Immature natural killer cell (primary cell): ENCODE results near the gene HNRNPA1L2. TPM values are rescaled to one million over a fixed set of nuclear protein-coding genes. Genes with fewer than 3 reads are reported as not detected.
A peak's percentile ranks its signal among the peaks of the same experiment; 100 is the strongest.
"Not testable (repeated sequence)": the region's sequence is repeated elsewhere in the genome, so short reads cannot be mapped to it uniquely, and the experiment has no call there.

Experiments used
- DNase-seq, 3 donors: peaks; one replicate each; pipeline ENCODE4 v3.0.0; 2022; ENCODE audit warnings: mixed read lengths in 1 of 3
- H3K27ac Mint-ChIP-seq, 6 donors: one replicate each; pipeline ENCODE4 v1.8.0; 2020; ENCODE audit warnings: mixed read lengths in 6 of 6, mild to moderate bottlenecking in 5 of 6, inconsistent platforms in 4 of 6, moderate library complexity in 3 of 6
- H3K27me3 Mint-ChIP-seq, 3 donors: one replicate each; pipeline ENCODE4 v1.8.0; 2020 to 2021; ENCODE audit warnings: low read depth in 3 of 3, mild to moderate bottlenecking in 3 of 3, mixed read lengths in 3 of 3, moderate library complexity in 3 of 3, inconsistent platforms in 1 of 3
- H3K36me3 Mint-ChIP-seq, 3 donors: one replicate each; pipeline ENCODE4 v1.8.0; 2020; ENCODE audit warnings: mixed read lengths in 3 of 3, inconsistent platforms in 2 of 3, mild to moderate bottlenecking in 2 of 3
- H3K4me1 Mint-ChIP-seq, 2 donors: one replicate each; pipeline ENCODE4 v1.8.0; 2020; ENCODE audit warnings: inconsistent platforms in 2 of 2, mild to moderate bottlenecking in 2 of 2, mixed read lengths in 2 of 2, moderate library complexity in 1 of 2
- H3K4me3 Mint-ChIP-seq, 5 donors: one replicate each; pipeline ENCODE4 v1.8.0; 2020; ENCODE audit warnings: mild to moderate bottlenecking in 5 of 5, mixed read lengths in 5 of 5, inconsistent platforms in 3 of 5, moderate library complexity in 3 of 5
- H3K9me3 Mint-ChIP-seq, 6 donors: one replicate each; pipeline ENCODE4 v1.8.0; 2020; ENCODE audit warnings: mild to moderate bottlenecking in 6 of 6, mixed read lengths in 6 of 6, inconsistent platforms in 4 of 6, moderate library complexity in 3 of 6
- polyA plus RNA-seq, 3 donors: library from polyadenylated mRNA; unstranded; fragments of 300-500 nt; fragmentation: Illumina TruSeq; gene quantifications; one replicate each; pipeline ENCODE4 v1.2.3, GENCODE V29; 2021

The HNRNPA1L2 gene
- polyA plus RNA-seq, 3 donors from 2014 or later = 4.0 to 11.6 (median 8.4) TPM

DNA sequence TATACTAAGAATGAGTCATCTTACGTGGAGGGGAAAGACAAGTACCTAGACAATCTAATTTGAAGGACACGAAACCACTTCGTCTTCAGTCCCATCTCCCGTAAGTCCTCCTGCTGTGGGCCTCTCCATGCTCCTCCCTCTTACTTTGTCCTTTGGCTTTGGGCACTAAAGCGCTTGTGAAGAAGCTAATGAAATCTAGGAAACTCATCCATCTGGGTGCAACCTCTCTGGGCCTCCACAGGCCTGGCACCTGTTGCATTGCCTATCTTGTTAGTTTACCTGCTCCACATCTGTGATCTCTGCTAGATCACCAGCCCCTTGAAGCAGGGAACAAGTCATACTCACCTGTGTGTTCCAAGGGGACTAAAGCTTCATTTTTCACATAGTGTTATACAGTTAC lies 32.1 kb upstream of the HNRNPA1L2 start:
- H3K9me3 Mint-ChIP-seq, H3K4me3 Mint-ChIP-seq, H3K27ac Mint-ChIP-seq, H3K4me1 Mint-ChIP-seq, H3K27me3 Mint-ChIP-seq, H3K36me3 Mint-ChIP-seq, DNase-seq: not testable (repeated sequence)

DNA sequence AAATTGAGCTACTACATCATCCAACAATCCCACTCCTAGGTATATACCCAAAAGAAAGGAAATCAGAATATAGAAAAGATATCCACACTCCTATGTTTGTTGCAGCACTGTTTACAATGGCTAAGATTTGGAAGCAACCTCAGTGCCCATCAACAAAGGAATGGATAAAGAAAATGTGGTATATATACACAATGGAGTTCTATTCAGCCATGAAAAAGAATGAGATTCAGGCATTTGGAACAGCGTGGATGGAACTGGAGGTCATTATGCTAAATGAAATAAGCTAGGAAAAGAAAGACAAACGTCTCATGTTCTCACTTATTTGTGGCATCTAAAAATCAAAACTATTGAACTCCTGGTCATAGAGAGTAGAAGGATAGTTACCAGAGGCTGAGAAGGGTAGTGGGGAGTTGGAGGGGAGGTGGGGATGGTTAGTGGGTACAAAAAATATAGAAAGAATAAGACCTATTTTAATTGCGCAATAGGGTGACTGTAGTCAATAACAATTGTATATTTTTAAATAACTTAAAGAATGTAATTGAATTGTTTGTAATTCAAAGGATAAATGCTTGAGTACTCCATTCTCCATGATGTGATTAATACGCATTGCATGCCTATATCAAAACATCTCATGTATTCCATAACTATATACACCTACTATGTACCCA lies 27.0 kb upstream of the HNRNPA1L2 start:
- peaks cover 26 to 41% of the 10 kb centered on the region in 2 donors for H3K4me1 Mint-ChIP-seq
- peak overlapping the region in 4 of 5 donors; percentile 12 to 68 (median 24) for H3K4me3 Mint-ChIP-seq
- H3K36me3 Mint-ChIP-seq = no peaks in the 10 kb centered on the region
- DNase-seq = no peak
- no peaks in the 10 kb centered on the region for H3K9me3 Mint-ChIP-seq
- H3K27me3 Mint-ChIP-seq = peaks cover 5 to 16% (median 10%) of the 10 kb centered on the region in 3 donors
- peak overlapping the region in 2 of 6 donors; percentile 43 to 55 for H3K27ac Mint-ChIP-seq

DNA sequence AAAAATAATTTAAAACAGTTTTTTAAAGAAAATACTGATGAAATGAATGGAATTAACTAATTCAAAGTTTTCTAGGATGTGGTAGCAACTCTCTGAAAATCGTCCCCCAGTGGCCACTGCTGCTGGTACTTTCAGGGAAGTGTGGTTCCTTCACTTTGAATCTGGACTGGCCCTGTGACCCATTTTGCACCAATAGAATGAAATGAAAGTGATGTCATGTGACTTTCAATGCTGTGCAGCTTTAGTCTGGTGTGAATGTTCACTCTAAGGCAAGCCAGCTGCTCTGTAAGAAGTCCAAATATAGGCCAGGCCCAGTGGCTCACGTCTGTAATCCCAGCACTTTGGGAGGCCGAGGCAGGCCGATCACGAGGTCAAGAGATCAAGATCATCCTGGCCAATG lies 26.4 kb upstream of the HNRNPA1L2 start:
- H3K27me3 Mint-ChIP-seq = peaks cover 5 to 16% (median 8%) of the 10 kb centered on the region in 3 donors
- peak overlapping the region; percentile 96 to 100 (median 99) for H3K4me3 Mint-ChIP-seq
- peak overlapping the region in 5 of 6 donors; percentile 62 to 95 (median 62) for H3K27ac Mint-ChIP-seq
- peak in 1 of 3 donors; percentile 25 for DNase-seq
- no peaks in the 10 kb centered on the region for H3K9me3 Mint-ChIP-seq
- H3K36me3 Mint-ChIP-seq = no peaks in the 10 kb centered on the region
- H3K4me1 Mint-ChIP-seq = peaks cover 26 to 44% of the 10 kb centered on the region in 2 donors

DNA sequence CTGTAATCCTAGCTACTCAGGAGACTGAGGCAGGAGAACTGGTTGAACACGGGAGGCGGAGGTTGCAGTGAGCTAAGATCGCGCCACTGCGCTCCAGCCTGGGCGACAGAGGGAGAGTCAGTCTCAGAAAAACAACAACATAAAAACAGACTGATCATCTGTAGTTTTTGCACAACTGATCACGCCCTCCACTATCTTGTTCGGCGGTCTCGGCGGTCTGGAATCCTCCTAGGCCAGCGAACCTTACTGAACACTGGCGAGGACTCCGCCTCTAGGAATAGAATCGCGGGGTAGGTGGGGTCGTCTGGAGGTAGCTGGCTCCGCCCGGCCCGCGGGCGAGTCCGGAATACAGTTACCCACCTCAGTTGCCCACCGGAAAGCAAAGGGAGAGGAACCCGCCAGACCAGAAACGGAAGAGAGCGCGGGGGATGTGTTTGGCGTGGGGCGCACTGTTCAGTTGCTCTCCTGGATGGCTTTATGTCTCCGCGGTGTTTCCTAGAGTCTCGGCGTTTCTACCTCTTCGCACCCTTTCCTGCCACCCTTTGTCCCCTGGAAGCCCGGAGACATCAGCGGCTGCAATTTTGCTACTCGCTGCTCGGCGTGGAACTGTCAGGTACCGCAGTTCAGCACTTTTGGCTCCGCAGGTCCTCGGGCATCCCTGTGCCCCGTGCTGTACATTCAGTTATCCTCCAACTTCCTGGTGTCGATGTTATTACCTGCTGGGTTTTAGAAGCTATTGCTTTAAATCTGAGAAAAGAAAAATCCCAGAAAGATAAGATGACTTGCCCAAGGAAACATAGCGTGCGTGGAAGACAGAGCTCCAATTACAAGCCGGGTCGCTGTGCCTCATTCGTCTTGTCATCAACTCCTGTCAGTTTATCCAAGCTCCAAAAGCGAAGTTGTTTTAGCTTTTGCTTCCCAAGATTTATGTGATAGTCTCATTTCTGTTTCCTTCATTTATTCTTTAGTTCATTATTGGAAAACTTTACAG lies 24.9 kb upstream of the HNRNPA1L2 start:
- no peaks in the 10 kb centered on the region for H3K9me3 Mint-ChIP-seq
- peaks cover 0 to 5% (median 0%) of the 10 kb centered on the region in 3 donors for H3K36me3 Mint-ChIP-seq
- peak overlapping the region; percentile 90 to 96 (median 94) for H3K27ac Mint-ChIP-seq
- peaks cover 26 to 53% of the 10 kb centered on the region in 2 donors for H3K4me1 Mint-ChIP-seq
- DNase-seq = peak; percentile 75 to 83 (median 79)
- peaks cover 5 to 16% (median 8%) of the 10 kb centered on the region in 3 donors for H3K27me3 Mint-ChIP-seq
- peak overlapping the region; percentile 96 to 100 (median 99) for H3K4me3 Mint-ChIP-seq

DNA sequence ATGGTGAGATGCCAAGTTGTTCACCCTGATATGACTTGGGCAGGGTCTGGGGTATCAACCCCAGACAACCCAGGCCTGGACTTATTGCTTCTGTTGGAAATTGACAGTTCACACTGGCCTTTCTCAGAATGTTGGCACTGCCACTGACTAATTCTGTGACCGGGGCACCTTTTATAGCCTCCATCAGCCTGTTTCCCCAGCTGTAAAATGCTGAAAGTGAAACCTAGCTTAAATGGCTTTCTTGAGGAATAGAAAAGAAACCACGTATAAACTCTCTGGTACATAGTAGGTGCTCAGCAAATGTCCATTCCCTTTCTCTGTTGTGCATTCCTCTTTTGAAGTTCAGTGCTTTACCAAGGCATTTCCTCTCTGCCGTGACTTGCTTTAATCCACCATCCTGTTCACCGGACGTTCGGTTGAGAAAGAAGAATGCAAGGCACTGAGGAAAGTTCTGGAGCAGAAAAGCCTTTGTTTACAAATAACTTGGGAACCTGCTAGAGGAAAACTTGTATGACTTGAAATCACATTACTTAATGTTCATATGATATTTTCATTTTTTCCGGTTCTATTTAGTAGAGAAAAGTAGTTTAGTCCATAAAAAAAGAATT lies 11.0 kb upstream of the HNRNPA1L2 start:
- not testable (repeated sequence) for H3K27ac Mint-ChIP-seq
- H3K36me3 Mint-ChIP-seq = peaks cover 11 to 30% (median 12%) of the 10 kb centered on the region in 3 donors

DNA sequence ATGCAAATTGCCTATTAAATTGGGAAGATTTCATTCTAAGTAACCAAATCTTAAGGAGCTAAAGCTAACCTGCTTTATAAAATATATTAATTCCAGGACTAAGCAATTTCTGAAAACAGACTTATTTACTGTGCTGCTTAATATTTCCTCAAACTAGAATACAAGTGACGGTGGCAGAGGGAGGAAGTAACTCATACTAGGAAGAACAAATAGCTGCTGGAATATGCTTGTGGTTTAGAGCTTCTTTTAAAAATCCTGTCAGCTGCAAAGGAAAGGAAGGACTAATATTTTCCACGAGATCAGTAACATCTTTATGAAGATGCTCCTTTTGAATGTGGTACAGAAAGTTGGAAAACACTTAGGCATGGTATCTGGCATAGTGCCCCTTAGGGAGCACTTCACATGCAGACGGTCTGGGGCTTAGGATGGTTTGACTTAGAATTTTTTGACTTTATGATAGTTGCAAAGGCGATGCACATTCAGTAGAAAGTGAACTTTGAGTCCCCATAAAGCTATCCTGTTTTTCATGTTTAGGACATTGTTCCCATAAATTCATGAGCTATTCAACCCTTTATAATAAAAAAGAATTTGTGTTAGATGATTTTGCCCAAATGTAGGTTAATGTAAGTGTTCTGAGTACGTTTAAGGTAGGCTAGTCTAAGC lies 3.4 kb upstream of the HNRNPA1L2 start:
- H3K9me3 Mint-ChIP-seq = no peaks in the 10 kb centered on the region
- no peak for DNase-seq
- H3K27me3 Mint-ChIP-seq = peaks cover 0 to 4% (median 0%) of the 10 kb centered on the region in 3 donors
- H3K4me1 Mint-ChIP-seq = peaks cover 3 to 10% of the 10 kb centered on the region in 2 donors
- no peak overlapping the region for H3K4me3 Mint-ChIP-seq
- H3K27ac Mint-ChIP-seq = no peak overlapping the region
- H3K36me3 Mint-ChIP-seq = peaks cover 19 to 47% (median 35%) of the 10 kb centered on the region in 3 donors

More for the DNA sequence above, 11.0 kb upstream of the HNRNPA1L2 start:
- H3K27me3 Mint-ChIP-seq, DNase-seq, H3K4me1 Mint-ChIP-seq, H3K4me3 Mint-ChIP-seq, H3K9me3 Mint-ChIP-seq: not testable (repeated sequence)

DNA sequence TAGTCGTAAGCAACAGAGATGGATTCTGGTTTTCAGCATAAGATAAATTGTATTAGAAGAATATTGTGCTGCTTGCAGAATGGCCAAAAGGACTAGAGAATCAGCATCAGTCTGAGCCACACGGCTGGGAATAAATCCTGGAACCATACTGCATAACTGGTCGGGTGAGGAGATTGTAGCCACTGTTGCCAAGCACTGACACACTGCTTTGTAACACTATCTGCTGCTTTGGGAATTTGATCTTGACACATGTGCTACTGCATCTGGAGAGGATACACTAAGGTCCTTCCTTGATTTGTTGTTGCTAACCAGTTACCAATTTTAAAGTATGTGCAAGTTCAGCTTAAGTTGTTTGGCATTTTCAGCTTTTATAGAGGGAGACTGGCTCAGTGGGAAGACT lies 1.9 kb downstream of the HNRNPA1L2 start:
- Mint-ChIP-seq H3K9me3 (no peaks in the 10 kb centered on the region), H3K36me3 (peaks cover 13 to 36% (median 30%) of the 10 kb centered on the region in 3 donors), H3K4me1 (peaks cover 3 to 10% of the 10 kb centered on the region in 2 donors), H3K27ac (no peak overlapping the region), H3K27me3 (peaks cover 0 to 6% (median 0%) of the 10 kb centered on the region in 3 donors), H3K4me3 (no peak overlapping the region)
- DNase-seq = no peak

DNA sequence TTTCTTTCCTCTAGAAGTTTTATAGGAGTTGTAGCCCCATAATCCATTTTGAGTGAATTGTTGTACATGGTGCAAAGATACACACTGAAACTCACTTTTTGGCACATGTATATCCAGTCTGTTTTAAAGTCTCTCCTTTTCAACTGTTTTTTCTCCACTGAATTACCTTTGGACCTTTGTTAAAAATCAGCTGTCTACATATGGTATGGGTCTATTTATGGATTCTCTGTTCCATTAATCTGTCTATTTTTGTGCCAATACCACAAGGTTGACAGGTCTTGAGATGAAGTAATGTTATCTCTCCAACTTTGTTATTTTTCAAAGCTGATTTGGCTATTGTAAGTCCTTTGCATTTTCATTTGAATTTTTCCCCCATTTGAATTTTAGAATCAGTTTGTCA lies 4.7 kb downstream of the HNRNPA1L2 start:
- peaks cover 10 to 14% of the 10 kb centered on the region in 2 donors for H3K4me1 Mint-ChIP-seq
- no peak for DNase-seq
- H3K36me3 Mint-ChIP-seq = peaks cover 7 to 21% (median 11%) of the 10 kb centered on the region in 3 donors
- H3K27ac Mint-ChIP-seq = no peak overlapping the region
- H3K9me3 Mint-ChIP-seq = no peaks in the 10 kb centered on the region
- no peak overlapping the region for H3K4me3 Mint-ChIP-seq
- H3K27me3 Mint-ChIP-seq = peaks cover 0 to 6% (median 0%) of the 10 kb centered on the region in 3 donors

DNA sequence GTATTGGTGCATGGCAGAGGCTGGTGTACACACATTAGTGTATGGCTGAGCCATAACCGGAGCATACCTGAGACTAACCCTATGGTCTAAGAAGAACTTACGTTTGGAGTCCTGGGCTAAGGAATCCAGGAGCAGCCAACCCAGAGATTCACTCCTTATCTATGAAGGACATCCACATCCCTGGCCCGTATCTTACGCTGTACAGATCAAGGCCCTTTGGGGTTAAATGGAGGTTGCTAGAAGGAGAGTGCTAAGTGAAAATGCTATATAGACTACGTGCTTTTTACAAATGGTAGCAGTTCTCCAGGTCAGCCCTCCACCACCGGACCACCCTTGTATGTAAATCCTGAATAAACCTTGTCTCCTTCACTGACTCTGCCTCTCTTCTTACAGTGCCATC lies 8.5 kb downstream of the HNRNPA1L2 start:
- H3K4me1 Mint-ChIP-seq = peaks cover 0 to 11% of the 10 kb centered on the region in 2 donors
- no peak for DNase-seq
- H3K4me3 Mint-ChIP-seq = peak overlapping the region in 1 of 5 donors; percentile 55
- no peaks in the 10 kb centered on the region for H3K27me3 Mint-ChIP-seq
- peak overlapping the region in 1 of 6 donors; percentile 78 for H3K27ac Mint-ChIP-seq
- no peaks in the 10 kb centered on the region for H3K9me3 Mint-ChIP-seq
- H3K36me3 Mint-ChIP-seq = peaks cover 0 to 7% (median 5%) of the 10 kb centered on the region in 3 donors

DNA sequence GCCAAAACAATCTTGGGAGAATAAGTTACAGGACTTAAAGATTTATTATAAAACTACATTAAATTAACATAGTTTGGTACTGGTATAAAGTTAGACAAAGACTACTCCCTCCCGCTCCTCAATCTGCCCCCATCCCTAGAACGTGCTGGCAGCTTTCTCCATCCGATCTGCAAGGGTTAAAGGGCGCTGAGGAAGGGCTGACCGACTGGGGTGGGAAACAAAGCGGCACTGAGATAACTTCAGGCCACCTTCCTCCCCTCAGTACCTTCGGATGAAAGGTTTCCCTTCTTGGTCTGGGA lies 9.6 kb downstream of the HNRNPA1L2 start:
- no peak overlapping the region for H3K4me3 Mint-ChIP-seq
- no peaks in the 10 kb centered on the region for H3K9me3 Mint-ChIP-seq
- no peak for DNase-seq
- peaks cover 0 to 11% of the 10 kb centered on the region in 2 donors for H3K4me1 Mint-ChIP-seq
- H3K27ac Mint-ChIP-seq = no peak overlapping the region
- H3K36me3 Mint-ChIP-seq = peaks cover 0 to 7% (median 5%) of the 10 kb centered on the region in 3 donors
- no peaks in the 10 kb centered on the region for H3K27me3 Mint-ChIP-seq

DNA sequence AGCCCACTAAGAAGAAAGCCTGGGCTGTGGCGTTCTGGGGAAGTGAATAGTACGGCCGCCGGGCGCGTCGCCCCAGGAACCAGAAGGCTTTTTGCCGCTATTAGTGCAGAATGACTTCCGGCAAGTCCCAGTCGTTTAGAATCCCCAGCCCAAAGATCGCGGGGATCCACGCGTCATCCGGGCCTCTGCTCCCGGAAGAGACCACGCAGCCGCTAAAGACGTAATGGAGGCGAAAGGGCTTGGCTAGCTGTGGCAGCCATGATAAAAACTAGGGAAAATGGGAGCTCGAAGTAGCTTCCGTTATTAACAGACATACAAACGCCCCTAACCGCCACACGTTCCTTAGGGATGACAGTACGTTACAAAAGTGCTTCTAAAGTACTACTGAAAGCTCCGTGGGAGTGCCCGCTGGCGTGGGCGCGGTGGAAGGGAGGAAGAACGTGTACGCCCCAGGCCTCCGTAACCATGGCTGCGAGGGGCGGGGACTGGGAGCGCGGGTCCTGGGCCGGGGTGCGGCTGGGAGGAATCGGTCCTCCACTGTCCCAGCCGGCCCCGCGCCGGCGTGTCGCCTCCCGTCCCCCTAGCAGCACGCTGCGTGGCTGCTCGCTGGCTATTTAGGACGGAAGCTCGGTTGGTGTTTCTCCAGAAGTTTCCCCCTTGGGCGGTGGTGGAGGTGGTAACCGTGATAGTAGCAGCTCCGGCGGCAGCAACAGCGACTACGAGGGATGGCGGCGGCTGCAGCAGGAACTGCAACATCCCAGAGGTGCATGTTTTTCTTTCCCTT lies 10.2 kb downstream of the HNRNPA1L2 start, which contains the start of gene SUGT1:
Gene SUGT1 (plus strand): TSS at position 641 of the 784 bp plus-strand sequence. CDS start 85 bp downstream, at position 726.
- H3K27ac Mint-ChIP-seq = no peak within 1 kb of the TSS
- no peak within 1 kb of the TSS for H3K4me3 Mint-ChIP-seq
- H3K27me3 Mint-ChIP-seq = no peaks in the 10 kb centered on the region
- peaks cover 0 to 7% (median 5%) of the 10 kb centered on the region in 3 donors for H3K36me3 Mint-ChIP-seq
- peak; percentile 94 to 96 (median 96) for DNase-seq
- H3K4me1 Mint-ChIP-seq = peaks cover 0 to 11% of the 10 kb centered on the region in 2 donors
- H3K9me3 Mint-ChIP-seq = no peaks in the 10 kb centered on the region

DNA sequence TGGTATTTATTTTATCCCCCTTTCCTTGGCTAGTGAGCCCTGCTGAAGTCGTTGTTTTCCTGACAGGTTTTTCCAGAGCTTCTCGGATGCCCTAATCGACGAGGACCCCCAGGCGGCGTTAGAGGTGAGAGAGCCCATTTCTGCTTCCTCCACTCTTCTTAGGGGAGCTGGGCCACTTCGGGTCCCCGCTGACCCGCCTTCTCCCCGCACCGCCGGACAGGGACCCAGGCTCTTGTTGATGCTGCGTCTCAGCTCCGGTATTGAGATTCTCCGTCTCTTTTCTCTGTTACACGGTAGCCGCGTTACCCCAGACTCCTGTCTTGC lies 10.7 kb downstream of the HNRNPA1L2 start:
- Mint-ChIP-seq H3K4me3 (no peak overlapping the region), H3K27me3 (no peaks in the 10 kb centered on the region), H3K9me3 (no peaks in the 10 kb centered on the region), H3K36me3 (peaks cover 0 to 7% (median 5%) of the 10 kb centered on the region in 3 donors), H3K4me1 (peaks cover 0 to 11% of the 10 kb centered on the region in 2 donors), H3K27ac (no peak overlapping the region)
- DNase-seq = no peak
